NCI-H2196 treated with DMSO at 0.1 percent for 48 hours (cell line): Measurements from ENCODE around the gene PRKAR1A.
A peak's percentile ranks its signal among the peaks of the same experiment; 100 is the strongest.
"Not testable (repeated sequence)": the region's sequence is repeated elsewhere in the genome, so short reads cannot be mapped to it uniquely, and the experiment has no call there.

Experiments used
- DNase-seq: peaks from one replicate; lab custom pipeline; 2025; ENCODE audit not compliant: unreplicated experiment; lab: John Stamatoyannopoulos, UW

Gene PRKAR1A

GRCh38 chr17:68512247-68512959, at the start of gene PRKAR1A:
PRKAR1A (plus strand) TSS chr17:68512430; CDS start chr17:68515400, 2,970 bp downstream.
- peak; percentile 89 for DNase-seq

DNA sequence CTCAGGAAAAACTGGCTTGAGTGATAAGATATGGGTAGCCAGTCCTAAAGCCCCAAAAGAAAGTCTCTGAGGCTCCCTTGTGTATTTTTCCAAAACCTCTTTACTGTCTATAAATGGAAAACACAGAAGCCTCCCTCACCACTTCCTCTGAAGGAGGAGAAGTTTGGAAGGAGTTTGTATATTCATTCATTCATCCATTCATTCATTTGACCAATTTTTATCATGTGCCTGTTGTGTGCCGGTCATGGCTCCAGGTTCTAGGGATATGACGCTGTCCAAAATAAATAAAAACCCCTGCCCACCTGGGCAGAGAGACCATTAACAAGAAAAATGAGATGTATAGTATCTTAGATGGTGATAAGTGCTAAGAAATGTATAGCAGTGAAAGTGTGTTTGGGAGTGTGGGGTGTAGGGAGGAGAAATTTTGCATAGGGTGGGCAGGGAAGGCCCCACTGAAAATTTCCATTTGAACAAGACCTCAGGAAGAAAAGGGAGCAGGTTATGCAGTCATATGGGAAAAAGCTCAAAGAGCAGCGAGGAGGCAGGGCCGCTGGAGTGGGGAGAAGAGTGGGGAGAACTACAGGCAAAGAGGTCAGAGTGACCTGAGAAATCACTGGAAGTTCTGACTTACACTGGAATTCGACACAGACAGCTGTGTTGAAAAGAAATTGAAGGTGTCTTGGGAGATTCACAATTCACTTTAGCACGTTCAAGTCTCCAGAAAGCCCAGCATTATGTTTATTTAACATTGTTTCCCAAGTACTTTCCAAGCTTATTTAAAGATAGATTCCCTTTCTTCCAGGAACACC, 48.8 kb upstream of the PRKAR1A start:
- DNase-seq: no peak

GRCh38 chr17:68468334-68468733, 43.9 kb upstream of the PRKAR1A start:
- DNase-seq: no peak

DNA sequence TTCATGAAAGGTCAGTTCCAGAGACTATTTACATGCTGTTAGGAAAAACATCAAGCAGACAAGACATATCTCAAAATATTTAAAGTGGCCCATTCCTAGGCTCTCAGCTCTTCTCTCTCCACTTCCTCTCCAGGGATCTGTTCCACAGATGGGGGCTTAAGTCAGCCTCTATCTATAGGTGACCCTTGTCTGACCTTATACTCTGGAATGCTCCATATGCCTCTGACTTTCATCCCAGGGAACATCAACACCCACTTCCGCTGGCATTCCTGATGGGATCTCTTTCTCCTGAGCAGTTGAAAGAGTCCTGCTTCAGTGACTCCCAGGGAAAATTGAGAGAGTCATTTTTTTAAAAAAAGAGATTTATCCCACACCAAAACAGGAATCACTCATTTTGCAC, 43.4 kb upstream of the PRKAR1A start:
- DNase-seq: no peak

- no peak for DNase-seq
These were observed 41.3 kb upstream of the PRKAR1A start for GRCh38 chr17:68470961-68471360.

- DNase-seq: no peak
These were observed 31.3 kb upstream of the PRKAR1A start for GRCh38 chr17:68480885-68481284.

- DNase-seq: no peak
These were observed 29.6 kb upstream of the PRKAR1A start for GRCh38 chr17:68482576-68483041.

GRCh38 chr17:68484458-68484857, 27.8 kb upstream of the PRKAR1A start:
- DNase-seq: no peak

DNA sequence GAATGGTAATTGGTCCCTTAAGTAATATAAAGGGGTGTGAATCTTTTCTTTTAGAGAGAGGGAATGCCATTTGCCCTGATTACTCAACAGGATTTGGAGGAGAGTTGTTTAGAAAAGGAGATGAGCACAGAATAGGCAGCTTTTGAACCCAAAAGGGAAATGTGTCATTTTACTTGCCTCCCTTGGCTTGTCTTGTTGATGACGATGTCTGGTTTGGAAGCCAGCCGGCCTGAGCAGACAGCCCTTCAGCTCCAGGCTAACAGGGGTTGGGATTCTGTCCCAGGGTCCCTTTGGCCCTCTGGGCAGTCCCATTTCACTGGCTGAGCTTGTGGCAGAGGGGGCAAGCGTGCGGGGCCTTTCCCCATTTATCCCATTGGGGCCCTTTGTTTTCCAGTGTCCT, 22.3 kb upstream of the PRKAR1A start:
- DNase-seq: no peak

- DNase-seq: no peak
These were observed 20.6 kb upstream of the PRKAR1A start for GRCh38 chr17:68491381-68492231.

- DNase-seq: not testable (repeated sequence)
These were observed 19.7 kb upstream of the PRKAR1A start for GRCh38 chr17:68492394-68493054.

GRCh38 chr17:68495081-68495480, 17.1 kb upstream of the PRKAR1A start:
- DNase-seq: no peak

GRCh38 chr17:68497885-68498319, 14.3 kb upstream of the PRKAR1A start:
- no peak for DNase-seq

DNA sequence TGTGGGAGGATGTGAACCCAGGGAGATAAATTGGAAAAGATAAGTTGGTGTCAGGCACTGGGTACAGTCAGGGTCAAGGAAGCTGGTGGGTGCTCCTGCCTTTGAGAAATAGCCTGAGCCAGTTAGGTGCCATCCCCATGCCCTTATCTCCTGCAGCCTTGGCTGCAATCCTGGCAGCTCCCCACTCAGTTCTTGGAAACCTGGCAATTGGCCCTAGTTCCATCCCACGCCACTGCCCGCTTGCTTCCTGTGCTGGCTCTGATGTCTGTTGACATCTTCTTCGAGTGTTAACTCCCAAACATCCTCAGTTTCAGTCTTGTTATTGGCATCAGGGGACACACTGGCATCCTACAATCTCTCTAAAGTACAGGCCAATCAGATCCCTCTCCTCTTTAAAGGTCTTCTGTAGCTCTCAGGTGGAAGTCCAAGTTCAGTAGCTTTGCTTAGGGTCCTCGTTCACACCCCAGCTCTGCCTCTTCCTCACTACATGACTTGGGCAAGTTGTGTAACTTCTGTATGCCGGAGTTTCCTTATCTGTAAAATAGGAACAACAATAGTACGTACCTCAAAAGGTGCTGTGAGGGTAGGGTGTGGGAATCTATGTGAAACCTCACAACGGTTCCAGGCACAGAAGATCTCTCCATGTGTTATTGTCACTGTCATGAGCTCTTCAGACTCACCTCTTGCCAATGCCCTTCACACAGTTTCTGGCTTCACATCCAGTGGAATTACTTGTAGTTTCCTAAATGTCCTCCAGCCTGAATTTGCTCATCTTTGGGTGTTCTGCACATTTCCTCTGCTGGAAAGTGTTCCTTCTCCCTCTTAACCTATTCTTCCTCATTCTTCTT, 13.5 kb upstream of the PRKAR1A start:
- DNase-seq: no peak

DNA sequence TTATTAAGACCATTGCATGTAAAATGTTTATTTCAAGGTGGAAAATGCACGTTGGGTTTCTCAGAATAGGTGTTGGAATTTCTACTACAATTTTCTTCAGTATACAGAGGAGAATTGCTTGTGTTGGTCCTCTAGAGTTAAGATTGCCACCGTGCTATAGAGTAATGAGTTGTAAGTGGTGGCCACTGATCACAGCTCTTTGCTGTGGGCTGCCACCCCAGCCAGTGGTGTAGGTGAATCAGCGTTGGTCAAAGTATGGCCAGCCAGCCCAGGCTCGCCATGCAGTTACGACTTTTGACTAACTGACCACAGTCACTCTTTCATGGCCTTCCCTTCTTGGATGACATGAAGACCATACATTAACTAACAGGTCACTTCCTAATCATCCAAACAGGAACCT, 12.6 kb upstream of the PRKAR1A start:
- DNase-seq: no peak

DNA sequence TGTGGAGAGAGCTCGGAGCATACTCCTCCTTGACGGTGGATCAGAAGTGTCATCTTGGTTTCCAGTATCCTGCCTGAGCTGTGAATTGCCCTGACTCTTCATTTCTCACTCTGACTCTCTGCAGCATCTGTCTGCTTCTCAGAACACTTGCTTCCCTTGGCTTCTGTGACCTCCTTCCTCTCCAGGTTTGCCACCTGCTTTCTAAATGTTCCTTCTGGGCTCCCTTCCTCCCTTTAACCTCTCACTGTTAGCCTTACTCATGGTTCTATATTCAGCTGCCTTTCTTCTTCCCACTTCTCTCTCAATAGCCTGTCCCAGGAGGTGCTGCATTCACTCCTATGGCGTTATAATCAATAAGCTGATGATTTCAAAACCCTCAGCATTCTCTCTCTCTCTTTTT, 11.2 kb upstream of the PRKAR1A start:
- no peak for DNase-seq

- DNase-seq: no peak
These were observed 6.3 kb upstream of the PRKAR1A start for GRCh38 chr17:68505951-68506350.

GRCh38 chr17:68507576-68507975, 4.7 kb upstream of the PRKAR1A start:
- DNase-seq: no peak

DNA sequence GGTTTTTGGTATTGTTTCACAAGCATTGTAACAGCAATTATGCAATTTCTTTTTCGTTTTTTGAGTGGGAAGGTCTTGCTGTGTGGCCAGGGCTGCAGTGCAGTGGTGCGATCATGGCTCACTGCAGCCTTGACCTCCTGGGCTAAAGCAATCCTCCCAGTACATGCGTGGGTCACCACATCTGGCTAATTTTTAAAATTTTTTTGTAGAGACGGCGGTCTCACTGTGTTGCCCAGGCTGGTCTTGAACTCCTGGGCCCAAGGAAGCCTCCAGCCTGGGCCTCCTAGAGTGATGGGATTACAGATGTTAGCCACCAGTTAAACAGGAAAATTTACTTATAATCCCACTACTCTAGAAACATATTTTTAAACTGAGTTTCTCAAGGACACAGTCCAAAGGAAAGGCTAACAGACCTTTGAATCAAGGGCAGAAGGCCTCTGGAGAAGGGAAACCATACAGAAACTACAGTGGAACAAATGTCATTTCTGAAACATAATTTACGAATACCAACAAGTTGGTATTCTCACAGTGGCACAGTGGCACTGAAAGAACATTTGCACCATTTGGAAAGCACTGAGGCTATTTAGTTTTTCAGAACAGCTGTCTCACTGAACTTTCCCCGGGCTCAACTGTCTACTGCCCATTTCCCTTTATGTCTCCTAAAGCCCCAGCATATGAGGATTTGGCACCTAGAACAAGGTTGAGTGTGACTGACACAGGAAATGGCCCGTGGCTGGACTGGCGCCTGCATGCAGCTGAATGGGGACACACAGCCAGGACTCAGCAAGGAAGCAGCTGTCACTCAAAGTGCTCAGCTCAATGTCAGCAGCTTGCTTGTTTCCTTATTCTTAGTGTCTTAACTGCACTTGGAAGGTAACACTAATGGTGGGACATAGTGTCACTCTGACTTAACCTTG, 2.8 kb upstream of the PRKAR1A start:
- DNase-seq: peak; percentile 73
